Stimulated activated naive CD4-positive, alpha-beta T cell (primary cell): ENCODE results near the gene TOR1A.
"Not testable (repeated sequence)": the region's sequence is repeated elsewhere in the genome, so short reads cannot be mapped to it uniquely, and the experiment has no call there.

ENCODE experiments used
- DNase-seq, 6 experiments: peaks; one replicate each; lab custom pipeline; 2025; lab: John Stamatoyannopoulos, UW

Gene TOR1A

DNA sequence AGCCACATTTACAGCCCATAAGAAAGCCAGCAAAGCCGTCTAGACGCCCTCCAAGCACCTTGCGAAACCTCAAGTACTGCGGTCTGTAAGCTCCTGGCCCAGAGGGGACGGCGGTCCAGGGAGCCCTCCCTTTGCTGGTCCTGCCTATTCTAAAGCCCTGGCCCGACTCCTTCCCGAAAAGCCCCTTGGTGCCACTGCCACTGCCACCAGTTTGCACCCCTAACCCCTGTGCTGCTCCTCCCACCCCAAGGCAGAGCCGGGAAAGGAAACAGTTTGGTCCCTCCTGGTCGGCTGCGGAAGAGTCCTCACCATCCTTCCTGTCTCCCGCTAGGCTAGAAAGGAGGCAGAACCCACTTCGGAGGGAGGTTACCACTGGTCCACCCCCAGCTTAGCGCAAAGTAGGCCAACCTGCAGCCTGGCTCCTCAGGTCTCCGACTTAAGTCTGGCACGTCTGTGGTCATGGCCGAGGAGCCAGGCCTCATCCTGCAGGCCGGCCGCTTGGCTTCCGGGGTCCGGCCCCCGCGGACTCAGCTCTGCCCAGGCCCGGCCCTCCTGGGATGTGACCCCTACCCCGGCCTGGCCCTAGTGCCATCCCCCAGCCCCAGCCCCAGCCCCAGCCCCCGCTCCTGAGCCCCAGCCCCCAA lies 916 bp downstream of the TOR1A start:
- DNase-seq = peak in 1 of 6 experiments; percentile 14

DNA sequence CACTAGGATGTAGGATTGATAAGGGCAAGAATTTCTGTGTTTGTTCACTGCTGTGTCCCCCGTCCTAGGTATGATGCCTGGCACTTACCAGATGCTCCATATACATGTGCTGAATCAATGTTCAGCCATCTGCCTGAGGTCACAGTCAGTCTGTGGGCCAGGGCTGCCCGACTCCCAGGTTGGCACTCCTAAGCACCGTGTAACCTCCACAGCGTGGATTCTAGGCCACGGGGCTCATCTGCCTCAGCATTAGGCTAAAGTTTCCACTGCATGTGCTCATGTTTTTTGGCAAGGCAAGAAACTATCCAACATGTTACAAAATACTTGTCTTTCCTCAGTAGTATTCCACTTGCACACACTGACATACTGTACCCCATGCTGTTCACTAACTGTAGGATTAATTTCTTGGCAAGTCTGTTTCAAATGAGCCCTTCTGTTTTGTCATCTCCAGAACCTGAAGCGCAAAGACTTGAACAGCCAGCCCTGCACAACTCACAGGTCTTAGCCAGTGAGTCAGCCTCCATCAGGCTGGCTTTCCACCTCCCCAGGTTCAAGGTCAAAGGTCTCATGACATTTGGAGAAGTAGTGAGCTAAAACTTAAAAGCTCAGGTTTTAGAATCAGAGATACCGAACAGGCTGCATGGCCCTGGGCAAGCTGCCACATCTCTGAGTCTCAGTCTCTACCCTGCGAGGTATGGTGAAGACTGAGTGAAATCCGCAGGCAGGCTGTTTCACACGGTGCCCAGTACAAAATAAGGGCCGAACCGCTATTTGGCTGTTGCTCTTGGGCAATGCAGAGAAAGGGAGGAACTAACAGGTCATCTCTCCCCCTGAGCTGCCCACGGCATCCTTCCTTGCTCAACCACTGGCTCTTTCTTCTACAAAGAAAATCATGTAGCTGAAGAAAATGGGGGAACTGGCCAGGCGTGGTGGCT lies 7.2 kb downstream of the TOR1A start:
- no peak for DNase-seq

DNA sequence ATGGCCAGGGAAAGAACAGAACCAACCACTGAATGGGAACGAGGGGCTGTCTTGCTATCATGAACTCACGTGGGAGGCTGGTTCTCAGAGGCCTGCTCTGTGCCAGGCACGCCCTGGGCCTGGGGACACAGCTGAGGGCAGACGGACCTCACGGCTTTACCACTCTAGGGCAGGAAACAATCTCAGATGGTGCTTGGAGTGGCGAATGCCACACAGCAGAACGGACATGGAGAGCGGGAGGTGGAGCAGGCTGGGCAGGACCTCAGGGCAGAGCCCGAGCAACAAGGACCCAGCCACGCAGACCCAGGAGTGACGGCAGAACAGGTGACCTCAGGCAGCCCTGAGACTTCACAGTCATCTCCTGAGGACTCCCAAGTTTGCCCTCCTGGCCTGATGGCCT lies 8.7 kb downstream of the TOR1A start:
- DNase-seq = no peak

DNA sequence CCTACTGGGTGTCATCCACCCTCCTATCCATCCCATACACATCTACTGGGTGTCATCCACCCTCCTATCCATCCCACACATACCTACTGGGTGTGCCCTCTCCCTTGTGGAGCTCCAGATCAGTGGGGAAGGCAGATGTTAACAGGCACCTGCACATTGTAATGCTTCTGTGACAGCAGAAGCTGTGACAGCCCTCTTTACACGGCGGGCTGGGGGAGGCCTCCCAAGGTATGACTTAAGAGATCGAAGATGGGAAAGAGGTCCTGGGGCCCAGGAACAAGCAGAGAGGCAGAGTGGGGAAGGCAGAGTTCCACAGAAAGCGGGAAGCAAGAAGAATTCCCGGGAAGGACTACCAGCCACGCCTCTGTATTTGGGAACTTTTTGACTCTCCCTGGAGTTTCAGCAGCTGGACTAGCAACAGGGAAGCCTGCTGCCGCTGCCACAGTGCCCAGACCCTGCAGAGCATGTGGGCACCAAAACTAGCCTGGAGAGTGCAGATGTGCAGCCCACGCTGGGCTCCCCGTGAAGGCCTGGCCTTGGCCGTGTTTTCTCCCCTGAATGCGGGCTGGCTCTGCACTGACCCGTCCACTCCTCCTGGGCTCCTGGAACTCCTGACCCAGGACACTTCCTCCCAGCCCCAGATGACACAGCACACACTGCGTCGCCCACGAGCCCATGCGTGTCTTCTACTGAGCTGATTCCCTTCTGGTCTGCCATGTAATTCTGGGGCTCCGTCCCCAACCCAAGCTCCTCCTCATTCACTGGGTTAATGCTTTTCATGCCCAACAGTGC lies 9.3 kb downstream of the TOR1A start:
- DNase-seq = no peak

DNA sequence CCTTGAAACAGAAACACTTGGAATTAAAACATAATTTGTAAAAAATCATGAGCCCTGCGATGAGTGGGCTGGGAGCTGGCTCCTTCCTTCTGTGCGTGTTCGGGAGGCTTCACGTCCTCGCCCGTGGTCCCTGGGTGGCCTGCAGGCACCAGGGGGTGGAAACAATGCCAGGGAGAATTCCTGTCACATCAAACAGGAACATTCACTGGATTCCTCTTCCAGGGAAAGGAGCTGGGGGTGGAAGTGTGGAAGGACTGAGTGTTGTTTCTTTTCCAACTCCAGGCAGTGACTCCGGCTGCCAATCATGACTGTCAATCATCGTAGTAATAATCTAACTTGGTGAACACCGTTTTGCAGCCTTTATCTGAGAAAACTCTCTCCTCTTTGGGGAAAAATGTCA lies 10.3 kb downstream of the TOR1A start:
- DNase-seq = no peak

DNA sequence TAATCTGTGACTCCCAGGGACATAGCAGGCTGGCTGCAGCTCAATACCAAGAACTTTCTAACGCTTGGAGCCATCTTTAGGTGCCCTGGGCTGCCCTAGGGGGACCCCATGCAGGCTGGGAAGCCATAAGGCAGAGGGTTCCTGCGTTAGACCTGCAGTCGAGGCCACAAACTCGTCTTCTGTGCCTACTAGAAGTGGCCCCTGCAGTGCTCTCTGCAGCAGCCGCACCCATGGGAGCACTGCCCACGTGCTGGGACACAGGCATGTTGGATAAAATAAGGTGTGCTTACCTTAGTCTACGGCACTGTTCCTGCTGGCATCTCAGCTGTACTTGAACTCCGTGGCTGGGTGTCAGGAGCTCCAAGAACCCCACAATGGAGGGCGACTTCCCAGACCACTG lies 11.6 kb downstream of the TOR1A start:
- DNase-seq = no peak

DNA sequence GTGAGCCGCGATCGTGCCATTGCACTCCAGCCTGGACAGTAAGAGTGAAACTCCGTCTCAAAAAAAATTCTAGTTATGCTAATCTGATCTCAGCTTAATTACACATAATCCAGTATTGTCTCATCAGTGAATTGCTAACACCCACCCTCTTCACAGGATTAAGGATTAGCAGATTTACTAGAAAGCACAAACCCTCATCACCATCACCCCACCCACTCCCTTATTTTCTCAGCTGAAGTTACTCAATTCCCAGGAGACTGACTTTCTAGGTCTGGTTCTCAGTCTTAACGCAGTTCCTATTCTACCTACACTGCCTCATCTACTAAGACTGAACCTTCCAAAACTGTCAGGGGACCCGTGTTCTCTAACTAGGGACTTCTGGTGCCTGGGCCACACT lies 12.0 kb downstream of the TOR1A start:
- no peak for DNase-seq

DNA sequence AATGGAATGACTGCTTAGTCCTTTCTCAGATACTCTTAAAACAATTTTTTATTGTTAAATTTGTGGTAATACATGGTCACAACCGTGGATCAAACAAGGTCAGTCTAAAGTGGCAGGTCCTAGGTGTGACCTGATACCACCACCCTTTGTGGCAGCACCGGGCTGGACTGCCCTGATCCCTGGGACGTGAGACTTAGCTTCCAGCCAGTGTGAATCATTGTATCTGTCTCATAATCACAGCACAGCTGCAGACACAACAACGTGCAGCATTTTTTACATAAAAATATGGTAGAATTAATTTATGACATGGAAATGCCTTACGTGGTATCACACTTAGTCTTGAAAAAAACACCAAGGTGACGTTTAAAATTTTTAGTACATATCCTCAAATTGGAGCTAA lies 13.1 kb downstream of the TOR1A start:
- DNase-seq = no peak

DNA sequence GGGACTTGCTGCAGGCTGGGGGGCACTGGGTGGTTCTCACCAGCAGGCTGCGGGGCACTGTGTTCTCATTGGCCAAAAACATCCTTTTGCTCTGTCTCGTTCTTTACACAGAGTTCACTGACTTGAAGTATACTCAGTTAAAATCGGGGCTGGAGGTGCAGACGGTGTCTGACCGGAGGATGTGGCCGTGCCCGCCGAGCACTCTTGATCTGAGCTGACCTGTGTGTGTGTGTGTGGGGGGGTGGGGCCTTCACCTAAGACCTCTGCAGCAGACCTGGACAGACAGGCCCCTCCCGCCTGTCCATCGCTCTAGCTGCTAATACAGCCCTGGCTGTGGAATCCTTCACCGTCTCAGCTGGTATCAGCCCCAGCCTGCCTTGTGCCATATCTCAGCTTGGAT lies 13.8 kb downstream of the TOR1A start:
- DNase-seq = no peak

DNA sequence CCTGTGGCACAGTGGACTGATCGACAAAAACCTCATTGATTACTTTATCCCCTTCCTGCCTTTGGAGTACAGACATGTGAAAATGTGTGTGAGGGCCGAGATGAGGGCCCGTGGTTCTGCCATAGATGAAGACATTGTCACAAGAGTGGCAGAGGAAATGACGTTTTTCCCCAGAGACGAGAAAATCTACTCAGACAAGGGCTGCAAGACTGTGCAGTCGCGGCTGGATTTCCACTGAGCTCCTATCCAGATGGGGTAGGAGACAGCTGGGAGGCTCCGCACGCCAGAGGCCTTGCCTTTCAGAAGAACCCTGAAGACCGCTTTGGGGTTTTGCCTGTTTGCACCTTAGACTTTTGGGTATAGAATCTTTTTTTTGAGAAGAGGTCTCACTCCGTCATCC lies 14.6 kb downstream of the TOR1A start:
- DNase-seq = no peak

DNA sequence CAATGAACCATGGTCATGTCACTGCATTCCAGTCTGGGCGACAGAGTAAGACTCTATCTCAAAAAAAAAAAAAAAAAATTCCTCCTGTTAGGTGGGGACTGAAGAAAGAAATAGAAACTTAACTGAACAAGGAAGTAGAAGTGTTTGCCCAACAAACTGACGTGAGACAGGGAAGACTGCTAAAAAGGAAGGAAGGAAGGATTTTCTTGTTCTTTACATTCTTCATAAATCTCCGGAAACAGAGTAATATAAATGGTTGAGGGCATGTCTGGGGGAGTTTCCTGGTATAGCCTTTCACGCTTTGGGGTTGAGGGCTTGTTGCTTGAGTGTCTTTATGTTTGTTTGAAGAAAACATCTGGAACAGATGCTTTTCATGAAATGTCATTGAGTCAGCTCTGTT lies 17.9 kb downstream of the TOR1A start:
- DNase-seq = no peak

DNA sequence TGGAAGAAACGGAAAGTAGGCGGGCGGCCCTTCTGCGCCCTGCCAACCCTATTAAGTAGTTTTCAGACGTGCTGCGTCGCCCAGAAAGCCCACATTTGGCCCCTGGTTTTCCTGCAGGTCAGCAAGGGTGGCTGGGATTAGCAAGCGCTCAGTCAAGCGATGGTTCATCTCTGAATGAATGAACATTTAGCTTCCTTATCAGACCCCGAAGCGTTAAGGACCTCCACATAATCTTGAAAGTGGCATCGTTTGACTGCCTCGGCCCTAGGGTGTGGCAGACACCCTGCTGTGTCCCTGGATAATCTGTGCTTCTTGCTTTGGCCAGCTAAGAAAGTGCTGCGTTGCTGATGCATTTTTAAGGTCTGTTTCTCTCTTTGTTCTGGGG lies 20.3 kb downstream of the TOR1A start:
- DNase-seq = no peak

DNA sequence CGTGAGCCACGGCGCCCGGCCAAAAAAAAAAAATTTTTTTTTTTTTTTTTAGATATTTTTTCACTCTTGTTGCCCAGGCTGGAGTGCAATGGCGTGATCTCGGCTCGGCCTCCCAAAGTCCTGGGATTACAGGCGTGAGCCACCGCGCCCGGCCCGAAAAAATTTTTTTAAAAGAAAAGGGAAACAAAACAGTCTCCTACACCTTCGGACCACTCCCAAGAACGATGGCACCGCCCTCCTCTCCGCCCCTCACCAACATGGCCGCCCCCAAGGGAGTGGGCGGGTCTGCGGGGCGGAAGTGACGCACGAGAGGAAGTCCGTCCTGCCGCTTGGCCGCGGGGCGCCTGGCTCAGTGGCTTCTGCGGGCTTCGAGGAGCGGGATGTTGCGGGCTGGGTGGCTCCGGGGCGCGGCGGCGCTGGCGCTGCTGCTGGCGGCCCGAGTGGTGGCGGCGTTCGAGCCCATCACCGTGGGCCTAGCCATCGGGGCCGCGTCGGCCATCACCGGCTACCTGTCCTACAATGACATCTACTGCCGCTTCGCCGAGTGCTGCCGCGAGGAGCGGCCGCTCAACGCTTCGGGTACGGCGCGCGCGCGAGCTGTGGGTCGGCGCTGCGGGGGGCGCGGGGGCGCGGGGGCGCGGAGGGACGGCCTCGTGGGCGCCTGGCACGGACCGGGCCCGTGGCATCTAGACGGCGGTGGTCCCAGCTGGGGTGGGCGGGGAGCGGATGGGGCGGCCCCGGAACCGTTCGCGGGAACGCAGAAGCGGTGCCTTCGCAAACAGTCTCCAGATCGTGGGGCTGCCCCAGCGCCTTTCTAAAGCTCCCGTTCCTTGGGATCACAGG lies 20.9 kb downstream of the TOR1A start, which contains the start of gene TOR1B:
TSS of gene TOR1B (plus strand) at position 352 of the 843 bp plus-strand sequence. CDS start at position 381, 29 bp downstream.
- peak; percentile 88 to 96 (median 93) for DNase-seq

DNA sequence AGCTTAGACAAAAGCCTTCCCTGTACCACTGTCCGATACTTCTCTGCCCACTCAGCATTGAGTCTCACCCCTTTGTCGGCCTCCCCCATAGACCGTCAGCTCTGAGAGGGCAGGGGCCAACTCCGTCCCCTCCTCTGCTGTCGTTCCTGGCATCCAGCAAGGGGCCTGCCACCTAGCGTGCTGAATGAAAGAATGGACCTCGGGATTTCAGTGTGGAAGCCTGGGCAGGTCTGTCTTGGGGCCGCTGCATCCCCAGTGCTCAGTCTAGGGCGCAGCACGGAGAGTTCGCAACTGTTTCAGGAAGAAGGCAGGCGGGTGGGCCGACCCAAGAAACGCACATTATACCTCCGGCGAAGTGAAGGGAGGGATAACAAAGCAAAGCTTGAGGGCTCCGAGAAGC lies 22.4 kb downstream of the TOR1A start:
- DNase-seq = no peak

DNA sequence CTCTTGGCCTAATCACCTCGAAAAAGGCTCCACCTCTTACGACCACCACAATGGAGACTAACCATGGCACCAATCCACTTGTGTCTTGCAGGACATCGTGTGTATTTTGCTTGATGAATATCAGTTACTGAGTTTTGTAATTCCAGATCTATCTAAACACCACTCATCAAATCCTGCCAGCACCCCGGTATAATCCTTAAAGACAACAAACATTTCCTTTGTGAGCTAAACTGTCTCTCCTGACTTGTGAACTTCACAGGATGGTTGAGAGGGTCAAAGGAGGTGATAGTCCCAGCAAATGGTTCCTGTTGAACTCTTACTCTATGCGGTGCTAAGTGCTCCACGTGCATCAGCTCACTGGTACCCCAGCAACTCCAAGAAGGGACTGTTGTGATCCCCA lies 25.0 kb downstream of the TOR1A start:
- DNase-seq = no peak

DNA sequence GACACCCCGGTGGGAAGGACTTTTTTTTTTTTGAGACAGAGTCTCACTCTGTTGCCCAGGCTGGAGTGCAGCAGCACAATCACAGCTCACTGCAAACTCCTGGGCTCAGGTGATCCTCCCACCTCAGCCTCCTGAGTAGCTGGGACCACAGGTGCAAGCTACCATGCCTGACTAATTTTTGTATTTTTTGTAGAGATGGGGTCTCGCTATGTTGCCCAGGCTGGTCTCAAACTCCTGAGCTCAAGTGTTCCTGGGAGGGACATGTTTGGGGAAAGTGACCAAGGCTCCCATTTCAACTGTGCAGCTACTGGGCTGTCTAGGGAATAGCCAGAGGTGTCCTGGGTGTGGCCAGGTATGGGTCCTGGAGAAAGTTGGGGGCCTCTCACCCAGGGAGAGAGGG lies 27.9 kb downstream of the TOR1A start:
- not testable (repeated sequence) for DNase-seq

DNA sequence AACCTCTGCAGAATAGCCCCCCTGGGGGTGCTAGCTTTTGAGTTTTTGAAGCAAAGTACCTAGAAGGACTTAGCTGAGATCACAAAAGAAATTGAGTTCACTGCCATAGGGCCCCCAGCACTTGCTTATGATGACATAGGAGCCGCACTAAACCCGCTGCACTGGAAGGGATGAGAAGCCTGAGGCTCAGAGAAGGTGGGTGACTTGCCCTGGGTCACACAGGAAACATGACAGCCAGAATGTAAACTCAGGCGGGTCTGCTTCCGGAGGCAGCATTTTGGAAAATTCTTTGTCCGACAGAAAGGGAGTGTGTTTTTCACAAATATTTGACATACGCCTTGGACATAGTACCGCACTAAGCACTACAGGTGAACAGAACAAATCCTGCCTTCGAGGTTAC lies 29.4 kb downstream of the TOR1A start:
- no peak for DNase-seq

DNA sequence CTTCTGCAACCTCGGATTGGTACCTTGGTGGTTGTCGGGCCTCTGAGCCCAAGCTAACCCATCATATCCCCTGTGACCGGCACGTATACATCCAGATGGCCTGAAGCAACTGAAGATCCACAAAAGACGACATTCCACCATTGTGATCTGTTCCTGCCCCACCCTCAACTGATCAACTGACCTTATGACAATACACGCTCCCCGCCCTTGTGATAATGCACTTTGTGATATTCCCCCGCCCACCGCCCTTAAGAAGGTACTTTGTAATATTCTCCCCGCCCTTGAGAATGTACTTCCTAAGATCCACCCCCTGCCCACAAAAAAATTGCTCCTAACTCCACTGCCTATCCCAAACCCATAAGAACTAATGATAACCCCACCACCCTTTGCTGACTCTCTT lies 37.5 kb downstream of the TOR1A start:
- no peak for DNase-seq

DNA sequence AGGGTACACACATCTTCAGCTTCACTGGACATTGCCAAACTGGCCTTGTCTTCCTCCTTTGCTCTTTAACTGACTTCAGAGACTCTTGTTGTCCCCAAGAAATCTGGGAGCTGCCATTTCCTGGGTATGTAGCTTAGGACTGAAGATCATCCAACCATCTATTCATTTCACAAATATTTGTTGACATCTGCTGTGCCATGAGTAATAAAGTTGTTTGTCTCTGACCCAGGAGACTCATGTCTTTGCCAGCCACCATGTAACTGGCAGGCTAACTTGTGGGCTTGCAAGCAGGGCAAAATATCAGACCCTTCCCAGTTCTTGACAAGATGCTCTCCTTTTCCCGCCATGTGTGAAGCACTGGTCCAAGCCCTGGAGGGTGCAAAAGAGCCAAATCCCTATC lies 38.1 kb downstream of the TOR1A start:
- no peak for DNase-seq

DNA sequence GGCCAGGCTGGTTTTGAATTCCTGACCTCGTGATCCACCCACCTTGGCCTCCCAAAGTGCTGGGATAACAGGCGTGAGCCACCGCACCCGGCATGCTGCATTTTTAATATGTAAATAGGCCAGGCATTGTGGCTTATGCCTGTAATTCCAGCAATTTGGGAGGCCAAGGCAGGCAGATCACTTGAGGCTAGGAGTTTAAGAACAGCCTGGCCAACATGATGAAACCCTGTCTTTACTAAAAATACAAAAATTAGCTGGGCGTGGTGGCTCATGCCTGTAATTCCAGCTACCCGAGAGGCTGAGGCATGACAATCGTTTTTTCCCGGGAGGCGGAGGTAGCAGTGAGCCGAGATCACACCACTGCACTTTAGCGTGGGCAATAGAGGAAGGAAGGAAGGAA lies 39.0 kb downstream of the TOR1A start:
- not testable (repeated sequence) for DNase-seq

DNA sequence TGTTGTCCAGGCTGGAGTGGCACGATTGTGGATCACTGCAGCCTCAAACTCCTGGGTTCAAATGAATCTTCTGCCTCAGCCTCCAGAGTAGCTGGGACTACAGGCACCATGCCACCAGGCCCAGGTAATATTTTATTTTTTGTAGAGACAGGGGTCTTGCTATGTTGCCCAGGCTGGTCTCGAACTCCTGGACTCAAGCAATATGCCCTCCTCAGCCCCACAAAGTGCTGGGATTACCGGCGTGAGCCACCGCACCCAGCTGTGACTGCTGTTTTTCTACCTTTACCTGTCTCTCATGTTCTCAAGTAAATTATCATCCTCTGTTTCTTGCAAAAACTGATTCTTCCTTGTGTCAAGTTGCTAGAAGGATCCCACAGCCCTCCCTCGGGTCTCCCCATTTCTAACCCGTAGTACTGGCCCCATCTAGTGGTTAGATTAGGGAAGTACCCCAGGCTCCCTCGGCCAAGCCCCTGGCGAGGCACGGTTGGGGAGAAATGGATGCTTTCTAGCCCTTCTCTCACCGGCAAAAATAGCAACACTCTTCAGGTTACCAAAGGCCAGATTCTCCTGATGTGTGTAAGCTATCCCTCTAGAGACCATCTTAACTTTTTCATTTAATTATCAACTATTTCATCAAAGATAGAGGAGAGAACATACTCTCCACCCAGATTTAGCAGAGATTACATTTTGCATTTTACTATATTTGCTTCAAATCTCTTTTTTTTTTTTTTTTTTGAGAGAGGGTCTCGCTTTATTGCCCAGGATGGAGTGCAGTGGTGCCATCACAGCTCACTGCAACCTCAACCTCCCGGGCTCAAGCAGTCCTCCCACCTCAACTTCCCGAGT lies 40.2 kb downstream of the TOR1A start:
- peak; percentile 54 to 85 (median 61) for DNase-seq
